Hepatocyte (in vitro differentiated cells): ENCODE measurements around the gene NLRC5. TPM values are rescaled to one million over a fixed set of nuclear protein-coding genes. Genes with fewer than 3 reads are reported as not detected.

Experiments
- DNase-seq: peaks from one replicate; pipeline ENCODE4 v3.0.0-alpha.2; 2016; ENCODE audit warnings: low spot score
- H2AFZ ChIP-seq: fragments of 200-600 bp; sonication (generic); 2 replicates; pipeline ENCODE4 v1.6.0; 2016; ENCODE audit warnings: antibody characterized with exemption, mild to moderate bottlenecking
- H3K27ac ChIP-seq: fragments of 200-600 bp; sonication (generic); 2 replicates; pipeline ENCODE4 v1.5.1; 2016; ENCODE audit warnings: mild to moderate bottlenecking
- H3K27me3 ChIP-seq: fragments of 200-600 bp; sonication (generic); 2 replicates; pipeline ENCODE4 v1.6.1; 2016
- H3K36me3 ChIP-seq: fragments of 200-600 bp; sonication (generic); replicated peaks from 2 replicates; pipeline ENCODE4 v1.5.1; 2016; ENCODE audit warnings: low read depth; ENCODE audit not compliant: insufficient read depth
- H3K4me1 ChIP-seq: fragments of 200-600 bp; sonication (generic); 2 replicates; pipeline ENCODE4 v1.5.1; 2016; ENCODE audit warnings: mild to moderate bottlenecking, moderate library complexity; ENCODE audit not compliant: insufficient read depth
- H3K4me2 ChIP-seq: fragments of 200-600 bp; sonication (generic); 2 replicates; pipeline ENCODE4 v1.6.0; 2016
- H3K4me3 ChIP-seq: fragments of 200-600 bp; sonication (generic); 2 replicates; pipeline ENCODE4 v1.5.1; 2016; ENCODE audit warnings: mild to moderate bottlenecking
- H3K79me2 ChIP-seq: fragments of 200-600 bp; sonication (generic); 2 replicates; pipeline ENCODE4 v1.6.0; 2017; ENCODE audit warnings: mild to moderate bottlenecking
- H3K9me2 ChIP-seq: fragments of 200-600 bp; sonication (generic); replicated peaks from 2 replicates; pipeline ENCODE4 v1.6.0; 2017; ENCODE audit warnings: mild to moderate bottlenecking; ENCODE audit not compliant: insufficient read depth
- H3K9me3 ChIP-seq: fragments of 200-600 bp; sonication (generic); 2 replicates; pipeline ENCODE4 v1.5.1; 2016; ENCODE audit warnings: low read depth, mild to moderate bottlenecking
- H4K20me1 ChIP-seq: fragments of 200-600 bp; sonication (generic); 2 replicates; pipeline ENCODE4 v1.6.0; 2016; ENCODE audit warnings: mild to moderate bottlenecking; ENCODE audit not compliant: insufficient read depth, poor library complexity, severe bottlenecking
- EZH2 ChIP-seq: fragments of 200-600 bp; sonication (generic); IDR thresholded peaks from 2 replicates; pipeline ENCODE4 v1.6.1; 2016; ENCODE audit warnings: antibody characterized with exemption, mild to moderate bottlenecking, borderline replicate concordance
- EZH2phosphoT487 ChIP-seq: fragments of 200-600 bp; sonication (generic); IDR thresholded peaks from one replicate; pipeline ENCODE4 v1.6.1; 2018; ENCODE audit warnings: antibody characterized with exemption, mild to moderate bottlenecking, low read depth, moderate library complexity; ENCODE audit not compliant: unreplicated experiment, severe bottlenecking
- WGBS: methylation state at CpG from one replicate; pipeline ENCODE4 v1.1.6; 2016; ENCODE audit warnings: low lambda C conversion rate; ENCODE audit errors: missing lambda C conversion rate; 5-methylcytosine and 5-hydroxymethylcytosine counted together
- polyA plus RNA-seq: library from polyadenylated mRNA; unstranded; fragments of >200 nt; fragmentation: Nextera tagmentation; extraction: Ambion mirVana; gene quantifications from 2 replicates; pipeline ENCODE4 v1.2.1, GENCODE V29; 2016
- total RNA-seq: library from RNA; depleted of rRNA; stranded (reverse); fragments of >200 nt; gene quantifications from 2 replicates; pipeline ENCODE4 v1.2.3, GENCODE V29; 2014
- TF ChIP-seq, protein P1 (sequence below): fragments of 200-600 bp; sonication (generic); IDR thresholded peaks from 2 replicates; pipeline ENCODE4 v1.5.1; 2016; ENCODE audit warnings: antibody characterized with exemption, mild to moderate bottlenecking; ENCODE audit not compliant: poor library complexity

Gene NLRC5
- total and polyA plus RNA-seq, 2 experiments from 2014 or later, result 6.4 to 7.0 TPM

DNA sequence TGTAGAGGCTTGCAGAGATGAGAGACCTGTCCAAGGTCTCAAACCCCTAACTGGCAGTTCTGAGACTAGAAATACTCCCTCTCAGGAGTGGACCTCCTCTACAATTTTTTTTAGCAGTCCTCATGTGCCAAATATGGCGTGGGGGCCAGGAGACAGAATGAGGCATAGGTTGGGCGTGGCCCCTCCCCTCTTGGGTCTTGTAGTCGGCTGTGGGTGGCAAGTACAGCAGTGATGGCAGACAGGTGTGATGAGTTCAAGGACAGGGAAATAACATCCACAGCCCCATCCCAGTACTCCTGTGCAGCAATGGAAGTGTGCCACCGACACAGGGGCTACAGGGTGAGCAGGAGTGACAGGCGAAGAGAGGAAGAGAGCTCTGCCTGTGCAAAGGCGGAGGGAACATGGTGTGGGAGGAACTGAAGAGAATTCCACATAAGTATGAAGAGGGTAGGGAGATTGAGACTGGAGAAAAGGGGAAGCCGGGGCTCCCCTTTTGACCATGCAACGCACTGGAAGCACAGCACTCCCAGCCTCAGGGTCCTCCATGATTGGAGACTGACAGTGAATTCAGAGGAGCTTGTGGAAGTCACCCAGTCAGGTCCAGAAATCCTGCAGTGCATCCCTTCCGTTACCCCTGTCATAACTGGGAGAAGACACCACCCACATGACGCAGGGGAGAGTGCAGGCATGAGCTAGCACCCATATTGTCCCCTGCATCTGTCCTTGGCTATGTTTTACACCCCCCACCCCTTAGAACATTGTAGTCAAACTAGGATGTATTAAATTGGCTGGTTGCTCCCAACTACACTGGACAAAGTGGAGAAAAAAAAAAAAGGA lies 42.4 kb upstream of the NLRC5 start:
- Histone ChIP-seq H3K79me2 (no peaks in the 10 kb centered on the region), H4K20me1 (peaks cover 3% of the 10 kb centered on the region), H3K36me3 (peaks cover 4% of the 10 kb centered on the region), H3K27me3 (no peaks in the 10 kb centered on the region), H3K4me2 (no peak overlapping the region), H2AFZ (no peak overlapping the region), H3K27ac (no peak overlapping the region), H3K4me1 (no peaks in the 10 kb centered on the region), H3K4me3 (no peak overlapping the region), H3K9me2 (no peaks in the 10 kb centered on the region), H3K9me3 (no peaks in the 10 kb centered on the region)
- TF ChIP-seq EZH2phosphoT487 (no peak), EZH2 (no peak)
- TF ChIP-seq, protein P1, sequence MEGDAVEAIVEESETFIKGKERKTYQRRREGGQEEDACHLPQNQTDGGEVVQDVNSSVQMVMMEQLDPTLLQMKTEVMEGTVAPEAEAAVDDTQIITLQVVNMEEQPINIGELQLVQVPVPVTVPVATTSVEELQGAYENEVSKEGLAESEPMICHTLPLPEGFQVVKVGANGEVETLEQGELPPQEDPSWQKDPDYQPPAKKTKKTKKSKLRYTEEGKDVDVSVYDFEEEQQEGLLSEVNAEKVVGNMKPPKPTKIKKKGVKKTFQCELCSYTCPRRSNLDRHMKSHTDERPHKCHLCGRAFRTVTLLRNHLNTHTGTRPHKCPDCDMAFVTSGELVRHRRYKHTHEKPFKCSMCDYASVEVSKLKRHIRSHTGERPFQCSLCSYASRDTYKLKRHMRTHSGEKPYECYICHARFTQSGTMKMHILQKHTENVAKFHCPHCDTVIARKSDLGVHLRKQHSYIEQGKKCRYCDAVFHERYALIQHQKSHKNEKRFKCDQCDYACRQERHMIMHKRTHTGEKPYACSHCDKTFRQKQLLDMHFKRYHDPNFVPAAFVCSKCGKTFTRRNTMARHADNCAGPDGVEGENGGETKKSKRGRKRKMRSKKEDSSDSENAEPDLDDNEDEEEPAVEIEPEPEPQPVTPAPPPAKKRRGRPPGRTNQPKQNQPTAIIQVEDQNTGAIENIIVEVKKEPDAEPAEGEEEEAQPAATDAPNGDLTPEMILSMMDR, result no peak
- DNase-seq, result no peak
- WGBS, result 88% methylated on average over 10 of the region's 10 CpGs

GRCh38 chr16:56947604-56947995 lies 41.8 kb upstream of the NLRC5 start:
- WGBS, result 90% methylated on average over 2 of the region's 2 CpGs
- no peaks in the 10 kb centered on the region for H3K4me1 ChIP-seq

DNA sequence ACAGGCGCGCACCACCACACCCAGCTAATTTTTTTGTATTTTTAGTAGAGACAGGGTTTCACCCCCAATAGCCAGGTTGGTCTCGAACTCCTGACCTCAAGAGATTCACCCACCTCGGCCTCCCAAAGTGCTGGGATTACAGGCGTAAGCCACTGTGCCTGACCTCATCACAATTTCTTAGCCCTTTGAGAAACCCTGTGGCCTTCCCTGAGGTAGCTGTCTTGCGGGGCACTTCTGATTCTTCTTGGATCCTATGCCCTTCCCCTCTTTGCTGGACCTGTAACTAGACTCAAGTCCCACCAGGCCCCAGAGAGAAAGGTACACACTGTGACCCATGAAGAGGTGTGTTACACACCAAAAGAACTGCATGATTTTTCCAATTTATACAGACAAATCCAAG lies 41.1 kb upstream of the NLRC5 start:
- WGBS, result 98% methylated on average over 6 of the region's 6 CpGs
- no peaks in the 10 kb centered on the region for H3K9me3 ChIP-seq

More at GRCh38 chr16:56947604-56947995, 41.8 kb upstream of the NLRC5 start:
- Histone ChIP-seq H3K9me3 (no peaks in the 10 kb centered on the region), H3K4me2 (no peak overlapping the region), H2AFZ (no peak overlapping the region), H4K20me1 (no peaks in the 10 kb centered on the region), H3K9me2 (no peaks in the 10 kb centered on the region), H3K36me3 (peaks cover 4% of the 10 kb centered on the region), H3K27me3 (no peaks in the 10 kb centered on the region), H3K79me2 (no peaks in the 10 kb centered on the region), H3K27ac (no peak overlapping the region), H3K4me3 (no peak overlapping the region)
- TF ChIP-seq EZH2 (no peak), EZH2phosphoT487 (no peak)
- TF ChIP-seq, protein P1, result no peak
- DNase-seq, result no peak

More for the DNA sequence above, 41.1 kb upstream of the NLRC5 start:
- Histone ChIP-seq H3K27ac (no peak overlapping the region), H3K4me2 (no peak overlapping the region), H3K9me2 (no peaks in the 10 kb centered on the region), H3K27me3 (no peaks in the 10 kb centered on the region), H3K4me3 (no peak overlapping the region), H2AFZ (no peak overlapping the region), H3K79me2 (no peaks in the 10 kb centered on the region), H3K4me1 (no peaks in the 10 kb centered on the region), H3K36me3 (peaks cover 2% of the 10 kb centered on the region), H4K20me1 (no peaks in the 10 kb centered on the region)
- TF ChIP-seq, protein P1, result no peak
- no peak for TF ChIP-seq EZH2
- DNase-seq, result no peak
